H1 (cell line): ENCODE measurements around the gene OSBPL5. TPM values are rescaled to one million over a fixed set of nuclear protein-coding genes. Genes with fewer than 3 reads are reported as not detected.

Source experiments
- BCL11A ChIP-seq, 2 experiments: IDR thresholded peaks; one replicate each; pipeline ENCODE4 v1.6.1; 2011; ENCODE audit warnings: low read depth in 2 of 2, low read length in 2 of 2, mild to moderate bottlenecking in 2 of 2
- CBX8 ChIP-seq: fragments of 300-800, 300-1000 bp; sonication (generic); IDR thresholded peaks from 2 replicates; pipeline ENCODE4 v1.7.1; 2016; ENCODE audit warnings: low read depth, low read length, borderline replicate concordance
- CTBP2 ChIP-seq: IDR thresholded peaks from 2 replicates; pipeline ENCODE4 v1.7.0; 2011; ENCODE audit warnings: borderline replicate concordance, mild to moderate bottlenecking, moderate library complexity, mixed read lengths, low read length; ENCODE audit not compliant: insufficient read depth, insufficient read length
- KDM1A ChIP-seq: fragments of 200-600, 300-600 bp; sonication (generic); IDR thresholded peaks from 2 replicates; pipeline ENCODE4 v1.7.1; 2016; ENCODE audit warnings: mild to moderate bottlenecking, low read length, borderline replicate concordance
- KDM4A ChIP-seq: IDR thresholded peaks from one replicate; pipeline ENCODE4 v1.7.1; 2012; ENCODE audit warnings: low read depth, mild to moderate bottlenecking, moderate library complexity, low read length, inconsistent platforms; ENCODE audit not compliant: severe bottlenecking
- POLR2A ChIP-seq, 2 experiments: IDR thresholded peaks; 1 replicate in 1 of 2; 2 replicates in 1 of 2; pipeline ENCODE4 v1.6.1; 2011; ENCODE audit warnings: low read depth in 2 of 2, low read length in 2 of 2, mild to moderate bottlenecking in 2 of 2; ENCODE audit errors: control extremely low read depth in 1 of 2
- POLR2AphosphoS5 ChIP-seq: IDR thresholded peaks from 2 replicates; pipeline ENCODE4 v1.6.1; 2011; ENCODE audit warnings: low read depth, low read length
- RFX5 ChIP-seq: IDR thresholded peaks from 2 replicates; pipeline ENCODE4 v1.6.1; 2011; ENCODE audit warnings: low read depth, low read length, improper control_type of control experiment, borderline replicate concordance
- YY1 ChIP-seq: IDR thresholded peaks from 2 replicates; pipeline ENCODE4 v1.6.1; 2011; ENCODE audit warnings: low read depth, mild to moderate bottlenecking, low read length
- polyA plus RNA-seq, 7 experiments: library from polyadenylated mRNA; depleted of rRNA in 3 of 7; stranded (reverse) in 5 of 7; unstranded in 2 of 7; fragments of >200 nt in 5 of 7; fragments of 200-250 nt in 2 of 7; gene quantifications; 1 replicate in 5 of 7; 2 replicates in 1 of 7; 4 replicates in 1 of 7; pipeline versions ENCODE4 v1.2.1 to v1.2.3, GENCODE V29; 2011 to 2013; ENCODE audit warnings: missing spikeins in 2 of 7, mixed read lengths in 2 of 7
- total RNA-seq: library from RNA; stranded (reverse); fragmentation: NEBNext Ultra II Directional; extraction: Animal tissue kit (Norgen Biotek cat#: 25700); gene quantifications from 2 replicates; pipeline ENCODE4 v1.2.1, GENCODE V29; 2021
- TF ChIP-seq, protein P1 (sequence below): IDR thresholded peaks from 2 replicates; pipeline ENCODE4 v1.6.1; 2012; ENCODE audit warnings: inconsistent platforms

OSBPL5 gene
- total and polyA plus RNA-seq, 2 of the 8 experiments (the other 6 are each of a cell fraction or from before 2014, with no cell fraction given) = 3.4 to 9.9 TPM

DNA sequence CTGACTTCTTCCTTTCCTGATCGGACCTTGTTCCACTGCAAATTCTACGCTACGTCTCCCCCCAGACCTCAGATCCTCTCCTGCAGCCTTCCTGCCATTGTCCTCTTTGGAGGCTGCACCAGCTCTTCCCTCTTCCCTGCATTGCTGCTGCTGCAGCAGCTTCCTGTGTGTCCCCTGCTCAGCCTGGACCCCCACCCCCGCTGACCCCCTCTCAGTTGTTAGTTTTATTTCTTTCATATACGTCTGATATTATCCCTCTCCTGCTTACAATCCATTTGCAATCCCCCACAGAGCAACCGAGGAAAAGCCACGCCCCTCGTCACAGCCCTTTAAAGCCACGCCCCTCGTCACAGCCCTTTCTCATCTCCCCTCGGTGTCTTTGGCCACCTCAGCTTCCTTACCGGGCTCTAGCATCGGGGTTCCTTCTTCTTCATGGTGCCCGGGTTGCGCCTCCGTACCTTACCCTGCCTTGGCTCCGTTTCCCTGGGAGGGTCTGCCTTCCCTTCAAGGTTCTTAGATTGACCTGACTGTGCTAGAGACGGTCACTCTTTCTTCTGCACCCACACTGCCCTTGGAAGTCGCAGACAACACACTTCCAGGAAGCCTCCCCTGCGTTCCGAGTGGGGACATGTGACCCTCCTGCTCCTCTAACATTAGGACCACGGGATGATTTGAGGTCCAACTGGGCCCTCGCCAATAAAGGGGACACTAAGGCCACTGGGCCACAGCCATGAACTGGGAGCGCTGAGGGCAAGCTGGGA, 48.7 kb upstream of the OSBPL5 start (continued):
- TF ChIP-seq CTBP2 (no peak), RFX5 (no peak), POLR2A (IDR thresholded peaks at IDR 0.05; ENCODE audit: control extremely low read depth in 1 of 2, low read depth in 2 of 2, low read length in 2 of 2) (no peak), BCL11A (IDR thresholded peaks at IDR 0.05; ENCODE audit: low read depth in 2 of 2, low read length in 2 of 2) (no peak), KDM1A (no peak), YY1 (no peak), POLR2AphosphoS5 (no peak), CBX8 (no peak), KDM4A (no peak)
- TF ChIP-seq, protein P1, sequence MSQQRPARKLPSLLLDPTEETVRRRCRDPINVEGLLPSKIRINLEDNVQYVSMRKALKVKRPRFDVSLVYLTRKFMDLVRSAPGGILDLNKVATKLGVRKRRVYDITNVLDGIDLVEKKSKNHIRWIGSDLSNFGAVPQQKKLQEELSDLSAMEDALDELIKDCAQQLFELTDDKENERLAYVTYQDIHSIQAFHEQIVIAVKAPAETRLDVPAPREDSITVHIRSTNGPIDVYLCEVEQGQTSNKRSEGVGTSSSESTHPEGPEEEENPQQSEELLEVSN = no peak
